GM12864 (cell line): Measurements from ENCODE around the gene FBXL7.

Source experiments
- DNase-seq: peaks from one replicate; pipeline ENCODE4 v3.0.0-alpha.2; 2011; ENCODE audit warnings: low read depth
- H3K4me3 ChIP-seq: 2 replicates; pipeline ENCODE4 v1.5.1; 2011; ENCODE audit warnings: mild to moderate bottlenecking, low read depth, low read length, control low read depth
- CTCF ChIP-seq: IDR thresholded peaks from 2 replicates; pipeline ENCODE4 v1.5.1; 2011; ENCODE audit warnings: low read depth, mild to moderate bottlenecking, moderate library complexity, low read length, control low read depth, inconsistent platforms; ENCODE audit errors: missing control alignments

The FBXL7 gene

DNA sequence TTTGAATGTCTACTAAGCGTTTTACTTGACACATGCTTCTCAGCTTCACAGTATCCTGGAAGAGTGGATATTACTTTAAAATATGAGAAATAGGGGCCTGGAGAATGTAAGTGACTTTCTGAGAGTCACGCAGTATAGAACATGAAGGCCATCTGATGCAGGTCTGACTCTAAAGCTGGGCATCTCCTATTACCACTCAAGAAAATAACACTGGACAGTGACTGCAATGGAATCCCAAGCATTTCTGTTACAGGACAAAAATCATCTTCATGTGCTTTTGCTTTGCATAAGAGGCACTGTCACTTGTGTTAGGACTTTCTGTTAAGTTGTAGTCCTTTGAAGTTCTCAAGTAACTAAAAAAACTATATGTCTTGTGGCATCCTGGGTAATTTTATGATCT, 335.5 kb downstream of the FBXL7 start:
- H3K4me3 ChIP-seq, result no peak overlapping the region
- TF ChIP-seq CTCF, result no peak
- DNase-seq, result no peak

DNA sequence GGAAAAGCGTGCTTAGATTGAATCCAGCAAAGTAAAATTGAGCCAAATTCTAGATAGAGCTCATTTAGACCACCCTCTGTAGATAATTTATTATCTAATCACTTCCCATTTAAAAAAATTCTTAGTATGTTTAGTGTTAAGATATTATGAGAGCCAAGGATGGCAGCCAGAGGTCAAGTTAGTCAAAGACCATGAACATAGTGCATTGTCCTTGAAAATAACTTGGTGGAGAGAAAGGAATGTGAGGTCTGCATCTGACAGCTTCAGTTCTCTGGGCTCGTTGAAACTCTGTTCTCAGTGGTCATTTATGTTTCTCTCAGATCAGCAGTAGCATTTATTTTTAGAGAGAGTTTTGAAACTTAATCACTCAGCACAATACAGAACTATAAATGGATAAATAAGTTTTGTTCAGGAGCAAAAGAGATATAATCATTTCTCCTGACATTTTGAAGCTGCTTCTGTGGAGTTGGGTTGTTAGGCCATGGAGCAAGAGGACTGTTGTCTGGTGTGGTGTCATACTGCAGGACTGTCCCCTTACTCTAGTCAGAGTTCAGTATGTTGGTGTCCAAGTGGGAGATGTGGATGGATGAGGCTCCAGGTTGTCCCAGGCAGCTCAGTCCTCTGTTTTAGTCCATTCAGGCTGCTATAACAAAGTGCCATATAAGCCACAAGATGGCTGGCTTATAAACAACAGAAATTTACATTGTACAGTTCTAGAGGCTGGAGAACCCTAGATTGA, 337.7 kb downstream of the FBXL7 start:
- no peak overlapping the region for H3K4me3 ChIP-seq
- TF ChIP-seq CTCF, result no peak
- DNase-seq, result no peak

DNA sequence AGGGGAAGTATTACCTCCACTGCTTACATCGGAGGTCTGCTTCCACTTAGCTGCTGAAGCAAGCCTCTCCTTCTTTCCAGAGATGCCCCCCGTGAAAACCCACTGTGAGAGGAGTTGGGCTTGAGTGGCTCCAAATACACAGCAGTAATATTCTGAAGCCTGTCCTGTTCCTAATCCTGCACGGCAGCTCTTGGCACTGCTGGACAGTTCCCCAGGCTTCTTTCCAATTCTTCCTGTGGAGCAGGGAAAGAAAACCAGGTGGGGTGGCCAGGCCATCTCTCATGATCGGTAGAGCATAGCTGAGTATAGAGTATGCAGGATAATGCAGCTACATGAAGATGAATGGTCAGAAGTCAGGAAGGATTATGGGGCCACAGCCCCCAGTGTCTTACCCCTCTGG, 344.3 kb downstream of the FBXL7 start:
- no peak overlapping the region for H3K4me3 ChIP-seq
- no peak for DNase-seq
- no peak for TF ChIP-seq CTCF

- H3K4me3 ChIP-seq, result no peak overlapping the region
- TF ChIP-seq CTCF, result no peak
- DNase-seq, result no peak
These were observed 344.9 kb downstream of the FBXL7 start for GRCh38 chr5:15844871-15845270.

DNA sequence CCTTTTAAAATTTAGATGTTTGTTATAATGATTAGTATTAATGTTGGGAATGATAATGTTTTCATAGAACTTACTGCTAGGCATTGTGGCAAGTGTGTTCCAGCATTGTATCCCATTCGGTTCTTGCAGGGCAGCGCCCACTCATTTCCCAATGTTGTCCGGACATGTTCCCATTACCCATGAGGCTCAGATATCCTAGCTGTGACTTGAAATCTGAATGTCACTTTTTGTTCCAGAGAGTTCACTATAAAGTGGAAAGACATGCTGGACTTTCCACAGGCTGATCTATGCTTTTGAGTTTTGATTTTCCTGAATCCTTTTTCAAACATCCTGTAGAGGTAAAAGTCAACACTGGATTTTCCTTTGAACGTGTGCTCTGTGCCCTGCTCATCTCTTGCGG, 350.6 kb downstream of the FBXL7 start:
- TF ChIP-seq CTCF, result no peak
- no peak overlapping the region for H3K4me3 ChIP-seq
- no peak for DNase-seq

- no peak for TF ChIP-seq CTCF
- DNase-seq, result no peak
- H3K4me3 ChIP-seq, result no peak overlapping the region
These were observed 351.0 kb downstream of the FBXL7 start for GRCh38 chr5:15850939-15851341.

DNA sequence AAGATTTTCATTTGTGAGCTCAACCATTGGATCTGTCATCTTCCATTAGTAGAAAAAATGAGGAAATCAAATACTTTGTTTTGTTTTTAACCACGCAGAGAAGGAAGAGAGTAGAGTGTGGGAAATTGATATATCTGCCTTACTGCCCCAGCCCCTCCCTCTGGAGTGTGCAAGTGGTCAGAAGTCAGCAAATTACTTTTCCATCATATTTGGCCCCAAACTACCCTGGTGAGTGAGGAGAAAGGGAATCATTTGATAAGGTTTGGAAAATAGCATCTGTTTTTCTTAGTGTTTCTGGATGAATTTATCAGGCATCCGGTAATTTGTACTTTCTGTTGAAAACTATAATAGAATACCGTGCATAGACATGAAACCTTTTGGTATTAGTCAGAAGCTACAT, 352.2 kb downstream of the FBXL7 start:
- TF ChIP-seq CTCF, result no peak
- H3K4me3 ChIP-seq, result no peak overlapping the region
- DNase-seq, result no peak
